H1 (cell line): ENCODE data around the gene ASIP. TPM values are rescaled to one million over a fixed set of nuclear protein-coding genes. Genes with fewer than 3 reads are reported as not detected.

Experiments
- CTCF ChIA-PET: fragments of 300-600 bp; sonication (Branson Sonifier 250); formaldehyde crosslinking; loops from one replicate; lab custom pipeline; 2021; ENCODE audit not compliant: partially characterized antibody; lab: Charles Lee
- POLR2A ChIA-PET: fragments of 300-600 bp; sonication (Branson Sonifier 250); formaldehyde crosslinking; loops from one replicate; lab custom pipeline; 2021; ENCODE audit warnings: inconsistent platforms; ENCODE audit not compliant: partially characterized antibody; lab: Charles Lee
- DNase-seq, 2 experiments: peaks; one replicate each; pipeline versions ENCODE4 v3.0.0 to v3.0.0-alpha.2; 2010 to 2022; ENCODE audit warnings: low spot score in 2 of 2, low read depth in 1 of 2, mixed read lengths in 1 of 2
- FAIRE-seq: peaks from 2 replicates; lab custom pipeline; 2011; peaks lifted over from hg19 to GRCh38; lab: Jason Lieb, UNC
- H2AFZ ChIP-seq: 2 replicates; pipeline ENCODE4 v1.8.1; 2012; ENCODE audit warnings: low read length, inconsistent platforms
- H2AK5ac ChIP-seq: 2 replicates; pipeline ENCODE4 v1.6.1; 2013; ENCODE audit warnings: low read depth, low read length
- H2BK120ac ChIP-seq: replicated peaks from 2 replicates; pipeline ENCODE3; 2013; ENCODE audit warnings: low read depth, low read length, inconsistent platforms
- H2BK12ac ChIP-seq: 2 replicates; pipeline ENCODE4 v1.6.1; 2013; ENCODE audit warnings: low read depth, low read length
- H2BK15ac ChIP-seq: 2 replicates; pipeline ENCODE4 v1.6.1; 2013; ENCODE audit warnings: low read length
- H2BK20ac ChIP-seq: 2 replicates; pipeline ENCODE4 v1.6.1; 2013; ENCODE audit warnings: low read length
- H2BK5ac ChIP-seq: 2 replicates; pipeline ENCODE4 v1.6.1; 2013; ENCODE audit warnings: low read depth, low read length
- H3K14ac ChIP-seq: 2 replicates; pipeline ENCODE4 v1.6.1; 2013; ENCODE audit warnings: inconsistent platforms; ENCODE audit not compliant: insufficient read length
- H3K18ac ChIP-seq: 2 replicates; pipeline ENCODE4 v1.6.1; 2013; ENCODE audit warnings: low read length; ENCODE audit errors: extremely low read depth
- H3K23ac ChIP-seq: 2 replicates; pipeline ENCODE4 v1.6.1; 2013; ENCODE audit warnings: inconsistent platforms; ENCODE audit not compliant: insufficient read length
- H3K23me2 ChIP-seq: 2 replicates; pipeline ENCODE4 v1.6.1; 2013; ENCODE audit warnings: low read depth, low read length
- H3K27ac ChIP-seq: 2 replicates; pipeline ENCODE4 v1.6.1; 2011; ENCODE audit warnings: low read depth, low read length, inconsistent platforms
- H3K27me3 ChIP-seq, 4 experiments: replicated peaks in 1 of 4; 1 replicate in 1 of 4; 2 replicates in 3 of 4; pipeline versions ENCODE4 v1.6.1 to v1.8.1; 2011 to 2013; ENCODE audit warnings: low read length in 3 of 4, mild to moderate bottlenecking in 3 of 4, inconsistent platforms in 2 of 4, mixed read lengths in 2 of 4, moderate library complexity in 1 of 4; ENCODE audit not compliant: control insufficient read depth in 3 of 4, insufficient read depth in 3 of 4; ENCODE audit errors: extremely low read depth in 1 of 4
- H3K36me3 ChIP-seq, 4 experiments: 2 replicates each; pipeline versions ENCODE4 v1.6.1 to v1.8.1; 2011 to 2013; ENCODE audit warnings: mild to moderate bottlenecking in 4 of 4, low read length in 3 of 4, moderate library complexity in 2 of 4, control low read depth in 1 of 4, inconsistent platforms in 1 of 4; ENCODE audit not compliant: insufficient read depth in 4 of 4, control insufficient read depth in 2 of 4
- H3K4ac ChIP-seq: replicated peaks from 2 replicates; pipeline ENCODE3; 2013; ENCODE audit warnings: low read length, low read depth, mixed read lengths, inconsistent platforms; ENCODE audit not compliant: insufficient read length
- H3K4me1 ChIP-seq, 4 experiments: replicated peaks in 1 of 4; 1 replicate in 1 of 4; 2 replicates in 3 of 4; pipeline versions ENCODE4 v1.6.1 to v1.8.1; 2011 to 2013; ENCODE audit warnings: low read length in 3 of 4, inconsistent platforms in 2 of 4, mixed read lengths in 1 of 4; ENCODE audit not compliant: insufficient read depth in 4 of 4, control insufficient read depth in 3 of 4
- H3K4me2 ChIP-seq, 2 experiments: 2 replicates each; pipeline versions ENCODE4 v1.6.1 to v1.8.1; 2011 to 2013; ENCODE audit warnings: low read depth in 2 of 2, low read length in 2 of 2, control low read depth in 1 of 2, inconsistent platforms in 1 of 2, mild to moderate bottlenecking in 1 of 2; ENCODE audit not compliant: insufficient read depth in 1 of 2
- H3K4me3 ChIP-seq, 4 experiments: fragments of 200-600, 300-600 bp in 1 of 4; sonication (generic), shearing (Covaris generic), sonication (Bioruptor Twin) in 1 of 4; 2 replicates each; pipeline versions ENCODE4 v1.5.1 to v1.8.1; 2011 to 2016; ENCODE audit warnings: low read length in 4 of 4, low read depth in 3 of 4, control low read depth in 2 of 4, inconsistent platforms in 2 of 4, mild to moderate bottlenecking in 2 of 4, mixed read lengths in 1 of 4, moderate library complexity in 1 of 4; ENCODE audit not compliant: insufficient read depth in 2 of 4; ENCODE audit errors: extremely low read depth in 1 of 4
- H3K56ac ChIP-seq: replicated peaks from 2 replicates; pipeline ENCODE3; 2013; ENCODE audit warnings: low read depth, mild to moderate bottlenecking, mixed read lengths, low read length, inconsistent platforms; ENCODE audit not compliant: insufficient read length
- H3K79me1 ChIP-seq: 2 replicates; pipeline ENCODE4 v1.6.1; 2013; ENCODE audit warnings: low read depth, low read length, control low read depth
- H3K79me2 ChIP-seq, 2 experiments: 2 replicates each; pipeline versions ENCODE4 v1.6.1 to v1.8.1; 2012 to 2013; ENCODE audit warnings: low read length in 2 of 2, mild to moderate bottlenecking in 2 of 2, inconsistent platforms in 1 of 2; ENCODE audit not compliant: insufficient read depth in 2 of 2, control insufficient read depth in 1 of 2
- H3K9ac ChIP-seq, 4 experiments: replicated peaks in 1 of 4; 1 replicate in 1 of 4; 2 replicates in 3 of 4; pipeline versions ENCODE4 v1.6.1 to v1.8.1; 2011 to 2013; ENCODE audit warnings: low read depth in 3 of 4, low read length in 3 of 4, control low read depth in 2 of 4, mild to moderate bottlenecking in 2 of 4, moderate library complexity in 2 of 4, inconsistent platforms in 1 of 4; ENCODE audit errors: extremely low read depth in 1 of 4
- H3K9me3 ChIP-seq, 2 experiments: 2 replicates each; pipeline versions ENCODE4 v1.6.1 to v1.8.1; 2012 to 2013; ENCODE audit warnings: mild to moderate bottlenecking in 2 of 2, moderate library complexity in 2 of 2, control low read depth in 1 of 2, inconsistent platforms in 1 of 2, low read depth in 1 of 2, low read length in 1 of 2, mixed read lengths in 1 of 2; ENCODE audit not compliant: insufficient read depth in 2 of 2
- H4K20me1 ChIP-seq, 2 experiments: replicated peaks in 1 of 2; 2 replicates each; pipeline versions ENCODE3 to v1.8.1; 2011 to 2013; ENCODE audit warnings: inconsistent platforms in 2 of 2, low read length in 2 of 2, mild to moderate bottlenecking in 1 of 2; ENCODE audit not compliant: insufficient read depth in 2 of 2, control insufficient read depth in 1 of 2
- H4K5ac ChIP-seq: 2 replicates; pipeline ENCODE4 v1.6.1; 2013; ENCODE audit warnings: low read length, low read depth, mixed read lengths, inconsistent platforms; ENCODE audit not compliant: insufficient read length
- H4K8ac ChIP-seq: 2 replicates; pipeline ENCODE4 v1.8.0; 2013; ENCODE audit warnings: mild to moderate bottlenecking, moderate library complexity, low read length, inconsistent platforms; ENCODE audit not compliant: insufficient read depth; ENCODE audit errors: extremely low read depth
- H4K91ac ChIP-seq: replicated peaks from 2 replicates; pipeline ENCODE3; 2013; ENCODE audit warnings: low read length, mixed read lengths, inconsistent platforms; ENCODE audit not compliant: insufficient read length
- CBX8 ChIP-seq: fragments of 300-800, 300-1000 bp; sonication (generic); IDR thresholded peaks from 2 replicates; pipeline ENCODE4 v1.7.1; 2016; ENCODE audit warnings: low read depth, low read length, borderline replicate concordance
- SUZ12 ChIP-seq: fragments of 200-600 bp; sonication (generic); IDR thresholded peaks from 2 replicates; pipeline ENCODE4 v1.6.1; 2012; ENCODE audit warnings: mild to moderate bottlenecking, inconsistent platforms, low read length, moderate library complexity, mixed read lengths
- WGBS, 2 experiments: shearing (Covaris generic) in 1 of 2; methylation state at CpG; one replicate each; pipeline versions ENCODE4 v1.1.6 to v1.1.7; 2013 to 2015; ENCODE audit warnings: low lambda C conversion rate in 2 of 2, mixed read lengths in 2 of 2, inconsistent platforms in 1 of 2, low coverage in 1 of 2, missing lambda C conversion rate in 1 of 2; ENCODE audit not compliant: insufficient replicate concordance in 2 of 2, insufficient coverage in 1 of 2, insufficient read length in 1 of 2; ENCODE audit errors: extremely low coverage in 1 of 2, missing lambda C conversion rate in 1 of 2; 5-methylcytosine and 5-hydroxymethylcytosine counted together
- polyA plus RNA-seq, 7 experiments: library from polyadenylated mRNA; depleted of rRNA in 3 of 7; stranded (reverse) in 5 of 7; unstranded in 2 of 7; fragments of >200 nt in 5 of 7; fragments of 200-250 nt in 2 of 7; gene quantifications; 1 replicate in 5 of 7; 2 replicates in 1 of 7; 4 replicates in 1 of 7; pipeline versions ENCODE4 v1.2.1 to v1.2.3, GENCODE V29; 2011 to 2013; ENCODE audit warnings: missing spikeins in 2 of 7, mixed read lengths in 2 of 7
- total RNA-seq: library from RNA; stranded (reverse); fragmentation: NEBNext Ultra II Directional; extraction: Animal tissue kit (Norgen Biotek cat#: 25700); gene quantifications from 2 replicates; pipeline ENCODE4 v1.2.1, GENCODE V29; 2021

Gene ASIP
- total and polyA plus RNA-seq, 2 of the 8 experiments (the other 6 are each of a cell fraction or from before 2014, with no cell fraction given), result not detected

- Histone ChIP-seq H3K18ac (no peak overlapping the region), H3K79me2 (no peaks in the 10 kb centered on the region), H3K4ac (no peak overlapping the region), H2AFZ (no peak overlapping the region), H3K9ac (no peak overlapping the region), H3K27me3 (no peaks in the 10 kb centered on the region), H2BK5ac (no peak overlapping the region), H3K36me3 (peaks cover 45 to 85% (median 71%) of the 10 kb centered on the region in 4 experiments), H2BK20ac (no peak overlapping the region), H2BK120ac (no peak overlapping the region), H3K4me3 (no peak overlapping the region), H4K5ac (no peak overlapping the region), H2AK5ac (no peak overlapping the region), H2BK12ac (no peak overlapping the region), H3K9me3 (no peaks in the 10 kb centered on the region), H4K8ac (peak overlapping the region; percentile 65; the same call in 1 of the 2 replicates), H4K20me1 (peaks cover 8 to 19% of the 10 kb centered on the region in 2 experiments), H3K56ac (no peak overlapping the region), H3K79me1 (peaks cover 3% of the 10 kb centered on the region; the same call in 1 of the 2 replicates), H3K27ac (no peak overlapping the region), H3K23ac (no peak overlapping the region), H3K4me2 (no peak overlapping the region), H2BK15ac (no peak overlapping the region), H3K14ac (no peak overlapping the region), H3K23me2 (no peaks in the 10 kb centered on the region), H3K4me1 (no peaks in the 10 kb centered on the region), H4K91ac (no peak overlapping the region)
- CTCF ChIA-PET, result interaction anchor here (0.9 to 1.2 kb wide), 5 partner anchors 9 to 252 kb away, joined by 3 to 4 read pairs (median 4); no protein-coding TSS in a partner anchor
- DNase-seq, result no peak
- TF ChIP-seq CBX8 (no peak), SUZ12 (no peak)
- WGBS, 2 experiments, result 89% methylated on average over 16 of the region's 16 CpGs; no CpG with 5 or more reads in 1 of the 2 experiments
- POLR2A ChIA-PET, result no interaction called here
- no peak for FAIRE-seq
Observed at GRCh38 chr20:34285450-34285849, 44.2 kb downstream of the ASIP start.
